22Rv1 (cell line): ENCODE measurements around the gene GMPR2.

ENCODE experiments used
- ZFX ChIP-seq: fragments of 450-650 bp; IDR thresholded peaks from 2 replicates; pipeline ENCODE4 v1.6.1; 2017; ENCODE audit warnings: antibody characterized with exemption, borderline replicate concordance
- TF ChIP-seq, protein P1 (sequence below): fragments of 450-650 bp; IDR thresholded peaks from 2 replicates; pipeline ENCODE4 v1.5.1; 2017; ENCODE audit warnings: mild to moderate bottlenecking

DNA sequence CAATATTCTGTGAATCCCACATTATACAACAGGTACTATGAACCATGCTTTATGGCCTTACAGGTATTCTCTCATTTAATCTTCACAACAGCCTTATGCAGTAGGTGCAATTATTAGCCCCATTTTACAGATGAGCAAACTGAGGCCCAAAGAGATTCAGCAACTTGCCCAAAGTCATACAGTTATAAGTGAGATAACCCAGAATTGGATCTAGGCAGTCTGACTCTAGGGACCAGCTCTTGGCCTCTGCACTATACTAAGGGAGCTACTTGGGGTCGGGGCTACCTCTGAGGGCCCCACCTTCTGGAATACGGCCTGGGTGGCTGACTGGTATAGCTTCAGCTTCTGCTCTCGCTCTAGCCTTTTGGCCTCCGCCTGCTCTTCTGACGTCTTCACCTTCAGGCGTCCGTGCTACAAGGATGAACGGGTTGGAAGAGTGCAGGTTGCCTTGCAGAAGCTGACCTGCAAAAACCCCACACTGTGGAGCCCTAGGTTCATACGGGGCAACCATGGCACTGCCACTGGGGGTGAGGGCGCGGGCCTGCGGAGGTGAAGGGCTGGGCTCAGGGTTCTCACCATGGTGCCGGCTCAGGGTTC, 37.9 kb downstream of the GMPR2 start:
- TF ChIP-seq, protein P1, sequence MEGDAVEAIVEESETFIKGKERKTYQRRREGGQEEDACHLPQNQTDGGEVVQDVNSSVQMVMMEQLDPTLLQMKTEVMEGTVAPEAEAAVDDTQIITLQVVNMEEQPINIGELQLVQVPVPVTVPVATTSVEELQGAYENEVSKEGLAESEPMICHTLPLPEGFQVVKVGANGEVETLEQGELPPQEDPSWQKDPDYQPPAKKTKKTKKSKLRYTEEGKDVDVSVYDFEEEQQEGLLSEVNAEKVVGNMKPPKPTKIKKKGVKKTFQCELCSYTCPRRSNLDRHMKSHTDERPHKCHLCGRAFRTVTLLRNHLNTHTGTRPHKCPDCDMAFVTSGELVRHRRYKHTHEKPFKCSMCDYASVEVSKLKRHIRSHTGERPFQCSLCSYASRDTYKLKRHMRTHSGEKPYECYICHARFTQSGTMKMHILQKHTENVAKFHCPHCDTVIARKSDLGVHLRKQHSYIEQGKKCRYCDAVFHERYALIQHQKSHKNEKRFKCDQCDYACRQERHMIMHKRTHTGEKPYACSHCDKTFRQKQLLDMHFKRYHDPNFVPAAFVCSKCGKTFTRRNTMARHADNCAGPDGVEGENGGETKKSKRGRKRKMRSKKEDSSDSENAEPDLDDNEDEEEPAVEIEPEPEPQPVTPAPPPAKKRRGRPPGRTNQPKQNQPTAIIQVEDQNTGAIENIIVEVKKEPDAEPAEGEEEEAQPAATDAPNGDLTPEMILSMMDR, result no peak
- no peak for TF ChIP-seq ZFX
